GM23338 (cell line): ENCODE measurements around the gene PFN1. TPM values are rescaled to one million over a fixed set of nuclear protein-coding genes. Genes with fewer than 3 reads are reported as not detected.

Experiments
- ATAC-seq: fragments of 200-7000 bp; cut with Tn5 transposase; 3 replicates; pipeline ENCODE4 v1.9.1; 2020
- DNase-seq: peaks from one replicate; pipeline ENCODE4 v3.0.0-alpha.2; 2015; ENCODE audit warnings: low spot score
- H2AFZ ChIP-seq: fragments of 200-600 bp; sonication (generic); 2 replicates; pipeline ENCODE4 v1.8.0; 2016; ENCODE audit warnings: antibody characterized with exemption, mild to moderate bottlenecking, moderate library complexity
- H3F3A ChIP-seq: fragments of 200-600 bp; sonication (generic); replicated peaks from 2 replicates; pipeline ENCODE4 v1.8.0; 2017; ENCODE audit warnings: antibody characterized with exemption, mixed run types, low read depth
- H3K27ac ChIP-seq: fragments of 200-600 bp; sonication (generic); 2 replicates; pipeline ENCODE4 v1.6.1; 2016; ENCODE audit warnings: low read depth
- H3K27me3 ChIP-seq: fragments of 200-600 bp; sonication (generic); 2 replicates; pipeline ENCODE4 v1.8.0; 2016; ENCODE audit warnings: mild to moderate bottlenecking, mixed run types, moderate library complexity; ENCODE audit not compliant: insufficient read depth
- H3K36me3 ChIP-seq: fragments of 200-600 bp; sonication (generic); 2 replicates; pipeline ENCODE4 v1.8.0; 2016; ENCODE audit warnings: mild to moderate bottlenecking; ENCODE audit not compliant: insufficient read depth
- H3K4me1 ChIP-seq: fragments of 200-600 bp; sonication (generic); 2 replicates; pipeline ENCODE4 v1.8.0; 2016; ENCODE audit warnings: mild to moderate bottlenecking, moderate library complexity; ENCODE audit not compliant: insufficient read depth
- H3K4me2 ChIP-seq: fragments of 200-600 bp; sonication (generic); 2 replicates; pipeline ENCODE4 v1.7.1; 2017; ENCODE audit warnings: mixed run types
- H3K4me3 ChIP-seq: fragments of 200-600 bp; sonication (generic); 2 replicates; pipeline ENCODE4 v1.6.1; 2016; ENCODE audit warnings: mixed run types
- H3K79me2 ChIP-seq: fragments of 200-600 bp; sonication (generic); replicated peaks from 2 replicates; pipeline ENCODE4 v1.8.0; 2017; ENCODE audit warnings: mild to moderate bottlenecking; ENCODE audit not compliant: insufficient read depth
- H3K9me2 ChIP-seq: fragments of 200-600 bp; sonication (generic); 2 replicates; pipeline ENCODE4 v1.8.0; 2017; ENCODE audit not compliant: insufficient read depth
- H4K20me1 ChIP-seq: fragments of 200-600 bp; sonication (generic); replicated peaks from 2 replicates; pipeline ENCODE4 v1.8.0; 2017; ENCODE audit warnings: mild to moderate bottlenecking; ENCODE audit not compliant: insufficient read depth
- H3K27ac Mint-ChIP-seq: 2 replicates; pipeline ENCODE4 v1.8.0; 2020; ENCODE audit warnings: inconsistent platforms, mild to moderate bottlenecking, moderate library complexity, mixed read lengths
- H3K27me3 Mint-ChIP-seq: 3 replicates; pipeline ENCODE4 v1.8.0; 2022; ENCODE audit warnings: low read depth, mild to moderate bottlenecking, moderate library complexity, mixed read lengths, inconsistent platforms; ENCODE audit not compliant: insufficient read depth, poor library complexity
- H3K36me3 Mint-ChIP-seq: 3 replicates; pipeline ENCODE4 v1.8.0; 2021; ENCODE audit warnings: low read depth, mild to moderate bottlenecking, inconsistent platforms, moderate library complexity, mixed read lengths
- H3K4me1 Mint-ChIP-seq: 3 replicates; pipeline ENCODE4 v1.8.0; 2020; ENCODE audit warnings: mild to moderate bottlenecking, inconsistent platforms, mixed read lengths
- H3K4me3 Mint-ChIP-seq: 3 replicates; pipeline ENCODE4 v1.8.0; 2021; ENCODE audit warnings: moderate library complexity, mild to moderate bottlenecking, inconsistent platforms, mixed read lengths
- H3K9me3 Mint-ChIP-seq: 3 replicates; pipeline ENCODE4 v1.8.0; 2020; ENCODE audit warnings: moderate library complexity, mild to moderate bottlenecking, inconsistent platforms, mixed read lengths
- CREB1 ChIP-seq: fragments of 250-450 bp; sonication (Bioruptor Pico); IDR thresholded peaks from 2 replicates; pipeline ENCODE4 v1.5.0; 2020; ENCODE audit warnings: low read depth, mild to moderate bottlenecking, moderate library complexity
- CTCF ChIP-seq, 2 experiments: fragments of 200-600 bp in 1 of 2; sonication (generic) in 1 of 2; conservative IDR thresholded peaks; 2 replicates each; pipeline versions ENCODE4 v1.5.1 to v1.6.1; 2016 to 2017; ENCODE audit warnings: antibody characterized with exemption in 2 of 2, low read depth in 2 of 2, mild to moderate bottlenecking in 2 of 2, moderate library complexity in 1 of 2
- ETS1 ChIP-seq: IDR thresholded peaks from 2 replicates; pipeline ENCODE4 v1.6.1; 2016; ENCODE audit warnings: antibody characterized with exemption
- EZH2 ChIP-seq: fragments of 200-600 bp; sonication (generic); IDR thresholded peaks from one replicate; pipeline ENCODE4 v1.8.0; 2017; ENCODE audit warnings: antibody characterized with exemption, mild to moderate bottlenecking, low read depth; ENCODE audit not compliant: unreplicated experiment
- EZH2phosphoT487 ChIP-seq: fragments of 200-600 bp; sonication (generic); IDR thresholded peaks from one replicate; pipeline ENCODE4 v1.8.1; 2018; ENCODE audit warnings: antibody characterized with exemption; ENCODE audit not compliant: unreplicated experiment
- JUNB ChIP-seq: IDR thresholded peaks from one replicate; pipeline ENCODE4 v1.6.1; 2016; ENCODE audit warnings: antibody characterized with exemption; ENCODE audit not compliant: unreplicated experiment
- NANOG ChIP-seq: IDR thresholded peaks from 2 replicates; pipeline ENCODE4 v1.6.1; 2016; ENCODE audit warnings: antibody characterized with exemption, borderline replicate concordance
- POLR2AphosphoS5 ChIP-seq: IDR thresholded peaks from 2 replicates; pipeline ENCODE4 v1.6.1; 2016; ENCODE audit warnings: antibody characterized with exemption, low read depth
- REST ChIP-seq: IDR thresholded peaks from one replicate; pipeline ENCODE4 v1.6.1; 2018; ENCODE audit warnings: antibody characterized with exemption; ENCODE audit not compliant: unreplicated experiment
- STAT1 ChIP-seq: IDR thresholded peaks from one replicate; pipeline ENCODE4 v1.6.1; 2016; ENCODE audit warnings: antibody characterized with exemption; ENCODE audit not compliant: unreplicated experiment
- ZNF331 ChIP-seq: fragments of 250-450 bp; sonication (Bioruptor Pico); IDR thresholded peaks from 2 replicates; pipeline ENCODE4 v1.5.0; 2020; ENCODE audit warnings: low read depth, mild to moderate bottlenecking, moderate library complexity
- polyA plus RNA-seq: library from polyadenylated mRNA; unstranded; fragments of >200 nt; fragmentation: Nextera tagmentation; extraction: Ambion mirVana; gene quantifications from 2 replicates; pipeline ENCODE4 v1.2.1, GENCODE V29; 2016
- total RNA-seq: library from RNA; depleted of rRNA; stranded (reverse); fragments of >200 nt; shearing (Covaris generic); gene quantifications from 2 replicates; pipeline ENCODE4 v1.2.3, GENCODE V29; 2014

Gene PFN1
- total and polyA plus RNA-seq, 2 experiments from 2014 or later: 2,002 to 3,709 TPM

- TF ChIP-seq ETS1: no peak
- no peak for TF ChIP-seq NANOG
- TF ChIP-seq JUNB: no peak
These were observed 27.8 kb downstream of the PFN1 start (continued) for GRCh38 chr17:4920351-4921048.

GRCh38 chr17:4919511-4920047, 28.8 kb downstream of the PFN1 start:
- Histone ChIP-seq H3K9me2 (no peaks in the 10 kb centered on the region), H3K4me2 (no peak overlapping the region), H3K4me1 (0 out of 2 replicates have a peak, but pooled peaks cover 6% of the 10 kb centered on the region), H3K79me2 (no peaks in the 10 kb centered on the region), H2AFZ (no peak overlapping the region), H3F3A (peaks cover 2% of the 10 kb centered on the region; the same call in 1 of the 2 replicates), H3K36me3 (no peaks in the 10 kb centered on the region), H3K27ac (peak overlapping the region; percentile 40; the same call in 1 of the 2 replicates), H3K4me3 (no peak overlapping the region), H3K27me3 (no peaks in the 10 kb centered on the region), H4K20me1 (no peaks in the 10 kb centered on the region)
- Mint-ChIP-seq H3K4me1 (peaks cover 9% of the 10 kb centered on the region), H3K4me3 (no peak overlapping the region), H3K36me3 (no peaks in the 10 kb centered on the region), H3K27me3 (peaks cover 8% of the 10 kb centered on the region), H3K9me3 (no peaks in the 10 kb centered on the region), H3K27ac (peak overlapping the region; percentile 7; the same call in 1 of the 2 replicates)
- peak; percentile 81 for DNase-seq
- ATAC-seq: peak; percentile 92
- TF ChIP-seq ZNF331 (CRISPR knock-in tag) (no peak), NANOG (no peak), CTCF (conservative IDR thresholded peaks at IDR 0.05; ENCODE audit: low read depth in 2 of 2) (no peak), POLR2AphosphoS5 (no peak), STAT1 (no peak), CREB1 (no peak), ETS1 (no peak), JUNB (no peak), EZH2phosphoT487 (no peak), REST (no peak), EZH2 (no peak)
